PC-3 (cell line): Measurements from ENCODE around the gene SQOR.

Experiments
- CTCF ChIP-seq: fragments of 300-600 bp; sonication (generic); conservative IDR thresholded peaks from 2 replicates; pipeline ENCODE4 v1.5.1; 2017; ENCODE audit warnings: antibody characterized with exemption, low read depth, mild to moderate bottlenecking, low read length
- EZH2 ChIP-seq: fragments of 300-600 bp; sonication (generic); IDR thresholded peaks from one replicate; pipeline ENCODE4 v1.6.1; 2017; ENCODE audit warnings: antibody characterized with exemption, mild to moderate bottlenecking, low read length; ENCODE audit not compliant: unreplicated experiment

- TF ChIP-seq CTCF (peak; percentile 85), EZH2 (no peak)
These were observed 80.0 kb downstream of the SQOR start for GRCh38 chr15:45714590-45715488.
